HG03064 (cell line): ENCODE data around the gene SP7.
"Not testable (repeated sequence)": the region's sequence is repeated elsewhere in the genome, so short reads cannot be mapped to it uniquely, and the experiment has no call there.

ENCODE experiments used
- ATAC-seq: cut with Tn5 transposase; IDR thresholded peaks from one replicate; pipeline ENCODE4 v1.9.1; 2021; ENCODE audit warnings: low read depth; ENCODE audit not compliant: unreplicated experiment

SP7 gene

GRCh38 chr12:53336181-53336681 is at the start of gene SP7:
Gene SP7 (minus strand): TSS chr12:53336354. CDS start chr12:53335646, 708 bp downstream.
- ATAC-seq: no peak

- no peak for ATAC-seq
These were observed 47.1 kb upstream of the SP7 start for GRCh38 chr12:53383258-53383657.

- no peak for ATAC-seq
These were observed 45.8 kb upstream of the SP7 start for GRCh38 chr12:53381731-53382630.

GRCh38 chr12:53380794-53381730 is 44.9 kb upstream of the SP7 start:
- ATAC-seq: no peak

- peak; percentile 39 for ATAC-seq
These were observed 44.1 kb upstream of the SP7 start, which contains the start of gene SP1 for GRCh38 chr12:53380104-53380793. Gene SP1 (plus strand): TSS chr12:53380176. CDS start chr12:53380292, 116 bp downstream.

- ATAC-seq: peak; percentile 61
These were observed 43.4 kb upstream of the SP7 start for GRCh38 chr12:53379389-53380103.

GRCh38 chr12:53378724-53379388 is 42.7 kb upstream of the SP7 start:
- ATAC-seq: no peak

GRCh38 chr12:53378222-53378621 is 42.1 kb upstream of the SP7 start:
- no peak for ATAC-seq

- no peak for ATAC-seq
These were observed 40.6 kb upstream of the SP7 start for GRCh38 chr12:53376747-53377146.

- ATAC-seq: not testable (repeated sequence)
These were observed 38.1 kb upstream of the SP7 start for GRCh38 chr12:53374277-53374676.

GRCh38 chr12:53373554-53374133 is 37.5 kb upstream of the SP7 start:
- not testable (repeated sequence) for ATAC-seq

GRCh38 chr12:53365245-53365904 is 29.2 kb upstream of the SP7 start:
- ATAC-seq: no peak

GRCh38 chr12:53361638-53362037 is 25.5 kb upstream of the SP7 start:
- not testable (repeated sequence) for ATAC-seq

GRCh38 chr12:53358836-53359419 is 22.8 kb upstream of the SP7 start:
- no peak for ATAC-seq

- ATAC-seq: no peak
These were observed 19.0 kb upstream of the SP7 start for GRCh38 chr12:53355121-53355520.

- no peak for ATAC-seq
These were observed 17.1 kb upstream of the SP7 start for GRCh38 chr12:53353257-53353655.

GRCh38 chr12:53352331-53353256 is 16.4 kb upstream of the SP7 start:
- ATAC-seq: no peak
